Left lobe of liver (tissue), 2 donors: ENCODE measurements around the gene RASL12. TPM values are rescaled to one million over a fixed set of nuclear protein-coding genes. Genes with fewer than 3 reads are reported as not detected.
A peak's percentile ranks its signal among the peaks of the same experiment; 100 is the strongest.
"Not testable (repeated sequence)": the region's sequence is repeated elsewhere in the genome, so short reads cannot be mapped to it uniquely, and the experiment has no call there.

Source experiments
- ATAC-seq: fragments of 200-7000 bp; cut with Tn5 transposase; one replicate; pipeline ENCODE4 v1.9.1; 2020; ENCODE audit warnings: mild to moderate bottlenecking, moderate library complexity
- DNase-seq: peaks from one replicate; pipeline ENCODE4 v3.0.0-alpha.2; 2020; ENCODE audit warnings: low spot score
- total RNA-seq: library from RNA; stranded (reverse); gene quantifications from one replicate; pipeline ENCODE4 v1.2.1, GENCODE V29; 2021
- donor health status: DM: no; HTN: no; CAD: no; lungs with moderate emphysema.
- donor health status: DM: no; HTN: yes; CAD: no.

RASL12 gene
- total RNA-seq, 1 donor from 2014 or later = 0.15 TPM

- ATAC-seq (peak; percentile 87), DNase-seq (peak; percentile 93)
Measured at GRCh38 chr15:65032801-65033537, 34.8 kb downstream of the RASL12 start.

- no peak for ATAC-seq
- no peak for DNase-seq
Measured at GRCh38 chr15:65029736-65030208, 38.0 kb downstream of the RASL12 start.

GRCh38 chr15:65028921-65029735 is 38.7 kb downstream of the RASL12 start, which contains the start of gene MTFMT:
Gene MTFMT (minus strand): TSS chr15:65029639. CDS start chr15:65029613, 26 bp downstream.
- peak; percentile 93 for DNase-seq

DNA sequence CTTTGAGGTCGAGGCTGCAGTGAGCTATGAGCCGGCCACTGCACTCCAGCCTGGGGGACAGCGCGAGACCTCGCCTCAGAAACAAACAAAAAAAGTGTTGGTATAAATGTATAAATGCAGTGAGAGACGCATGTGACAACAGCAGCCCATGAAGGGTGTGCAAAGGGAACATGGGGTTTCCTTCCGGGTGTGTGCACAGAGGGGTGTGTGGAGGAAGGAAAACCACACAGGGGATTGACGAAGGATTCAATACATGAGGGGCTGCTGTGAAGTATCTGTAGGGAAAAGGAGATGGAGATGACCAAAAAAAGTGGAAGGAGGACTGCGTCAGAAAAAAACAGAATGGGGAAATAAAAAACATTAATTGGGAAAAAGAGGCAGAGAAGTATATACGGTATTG is 39.5 kb downstream of the RASL12 start:
- ATAC-seq (no peak), DNase-seq (no peak)

More at GRCh38 chr15:65028921-65029735, 38.7 kb downstream of the RASL12 start, which contains the start of gene MTFMT:
- peak; percentile 83 for ATAC-seq

DNA sequence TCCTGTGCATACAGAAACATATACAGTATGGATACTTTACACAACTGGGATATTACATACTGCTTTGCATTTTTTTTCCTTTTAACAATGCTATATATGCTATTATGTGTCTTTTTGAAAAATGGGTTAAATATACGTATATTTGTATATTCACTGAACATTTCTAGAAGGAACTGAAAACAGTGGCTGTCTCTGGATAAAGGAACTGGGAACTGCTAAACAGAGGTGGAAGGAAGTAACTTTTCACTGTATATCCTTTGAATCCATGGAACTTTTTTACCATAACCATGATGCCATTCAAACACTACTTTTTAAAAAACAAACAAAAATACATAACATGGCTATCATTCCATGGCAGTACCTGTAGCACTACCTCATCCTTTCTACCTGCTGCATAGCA is 40.2 kb downstream of the RASL12 start:
- DNase-seq = no peak
- ATAC-seq = no peak

GRCh38 chr15:65026756-65027155 is 41.0 kb downstream of the RASL12 start:
- no peak for DNase-seq
- ATAC-seq = no peak

- DNase-seq (no peak), ATAC-seq (no peak)
Measured at GRCh38 chr15:65021488-65021887, 46.3 kb downstream of the RASL12 start.

DNA sequence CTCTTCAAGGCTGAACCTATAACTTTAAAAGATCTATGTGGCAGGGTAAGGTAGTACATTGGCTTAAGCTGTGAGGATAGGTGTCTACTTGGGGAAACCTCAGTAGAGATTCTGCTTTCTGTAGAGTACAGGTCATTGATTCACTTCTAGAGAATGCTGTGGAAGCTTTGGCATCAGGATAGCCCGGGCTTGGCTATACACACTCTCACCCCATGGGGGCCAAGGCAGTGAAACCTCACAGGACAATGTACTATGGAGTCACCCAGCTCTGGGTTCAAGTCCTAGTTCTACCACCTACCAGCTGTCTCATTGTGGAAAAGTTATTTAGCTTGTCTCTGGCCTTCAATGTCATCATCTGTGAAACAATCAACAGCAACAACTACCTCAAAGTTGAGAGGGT is 47.4 kb downstream of the RASL12 start:
- peak; percentile 11 for ATAC-seq
- no peak for DNase-seq

GRCh38 chr15:65011198-65011597 is 56.6 kb downstream of the RASL12 start:
- DNase-seq, ATAC-seq: not testable (repeated sequence)

GRCh38 chr15:65008983-65009382 is 58.8 kb downstream of the RASL12 start:
- DNase-seq = no peak
- ATAC-seq = no peak

DNA sequence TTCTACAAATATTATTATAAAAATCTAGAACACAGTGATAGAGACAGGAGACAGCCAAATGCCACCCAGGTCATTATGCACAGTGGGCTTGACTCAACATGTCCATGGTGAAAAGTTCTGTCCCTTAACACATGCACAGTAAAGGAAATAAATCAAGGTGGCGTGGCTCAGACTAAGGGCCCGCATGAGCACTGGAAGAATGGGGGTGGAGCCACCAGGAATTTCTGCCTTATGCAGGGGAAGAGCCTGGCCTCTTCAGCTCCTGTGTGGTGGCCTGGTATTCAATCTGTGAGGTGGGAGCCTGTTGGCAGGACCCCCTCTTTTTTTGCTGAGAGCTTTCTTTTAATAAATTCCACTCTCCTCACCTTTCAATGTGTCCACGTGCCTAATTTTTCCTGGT is 60.9 kb downstream of the RASL12 start:
- no peak for ATAC-seq
- DNase-seq = no peak

DNA sequence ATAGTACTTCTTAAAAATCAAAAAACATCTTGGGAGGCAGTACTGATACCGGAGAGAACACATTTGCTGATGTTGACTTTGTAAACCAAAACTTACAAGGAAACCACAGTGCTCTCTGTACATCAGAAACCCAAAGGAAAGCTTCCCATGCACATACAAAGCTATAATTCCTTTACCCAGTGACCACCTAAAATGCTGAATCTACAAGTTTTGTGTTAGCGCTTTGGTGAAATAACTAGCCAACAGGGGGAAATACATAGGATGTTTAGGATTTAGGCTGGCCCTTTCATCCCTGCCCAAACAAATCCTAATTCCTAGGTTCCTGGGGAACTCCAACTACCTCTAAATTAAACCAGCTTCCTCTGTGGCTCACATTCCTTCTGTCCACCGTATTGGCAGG is 62.8 kb downstream of the RASL12 start:
- ATAC-seq (no peak), DNase-seq (no peak)

Other genes with a start within 250 kb of the RASL12 start
- 0.93 TPM for gene PIF1, start 242.3 kb downstream of the RASL12 start, total RNA-seq
- gene PLEKHO2, start 226.1 kb downstream of the RASL12 start, total RNA-seq = 4.3 TPM
- gene ANKDD1A, start 156.1 kb downstream of the RASL12 start, total RNA-seq = 0.38 TPM
- gene SPG21, start 78.1 kb downstream of the RASL12 start, total RNA-seq = 35.7 TPM
- 9.9 TPM for gene MTFMT, start 38.4 kb downstream of the RASL12 start, total RNA-seq
- gene SLC51B, start 22.6 kb downstream of the RASL12 start, total RNA-seq = 0.75 TPM
- not detected for gene KBTBD13, start 8.8 kb upstream of the RASL12 start, total RNA-seq
- 5.5 TPM for gene UBAP1L, start 47.2 kb upstream of the RASL12 start, total RNA-seq
- 9.7 TPM for gene PDCD7, start 65.8 kb upstream of the RASL12 start, total RNA-seq
- 76.2 TPM for gene CLPX, start 117.4 kb upstream of the RASL12 start, total RNA-seq
- 1.3 TPM for gene CILP, start 143.5 kb upstream of the RASL12 start, total RNA-seq
- gene PARP16, start 218.9 kb upstream of the RASL12 start, total RNA-seq = 9.8 TPM
- not detected for gene RNU5A-1, start 228.1 kb upstream of the RASL12 start, total RNA-seq
- gene RNU5B-1, start 236.7 kb upstream of the RASL12 start, total RNA-seq = not detected